Lower leg skin (tissue), 3 donors: ENCODE results near the gene GPR61.

Experiments used
- POLR2A ChIP-seq, 2 donors: fragments of 450-650 bp; IDR thresholded peaks; one replicate each; pipeline ENCODE4 v1.6.1; 2016 to 2017; ENCODE audit warnings: antibody characterized with exemption in 2 of 2, mild to moderate bottlenecking in 1 of 2, moderate library complexity in 1 of 2
- TF ChIP-seq, protein P1 (sequence below), 3 donors: fragments of 450-650 bp; IDR thresholded peaks; one replicate each; pipeline ENCODE4 v1.5.1; 2016; ENCODE audit warnings: antibody characterized with exemption in 3 of 3, mild to moderate bottlenecking in 3 of 3, moderate library complexity in 2 of 3

DNA sequence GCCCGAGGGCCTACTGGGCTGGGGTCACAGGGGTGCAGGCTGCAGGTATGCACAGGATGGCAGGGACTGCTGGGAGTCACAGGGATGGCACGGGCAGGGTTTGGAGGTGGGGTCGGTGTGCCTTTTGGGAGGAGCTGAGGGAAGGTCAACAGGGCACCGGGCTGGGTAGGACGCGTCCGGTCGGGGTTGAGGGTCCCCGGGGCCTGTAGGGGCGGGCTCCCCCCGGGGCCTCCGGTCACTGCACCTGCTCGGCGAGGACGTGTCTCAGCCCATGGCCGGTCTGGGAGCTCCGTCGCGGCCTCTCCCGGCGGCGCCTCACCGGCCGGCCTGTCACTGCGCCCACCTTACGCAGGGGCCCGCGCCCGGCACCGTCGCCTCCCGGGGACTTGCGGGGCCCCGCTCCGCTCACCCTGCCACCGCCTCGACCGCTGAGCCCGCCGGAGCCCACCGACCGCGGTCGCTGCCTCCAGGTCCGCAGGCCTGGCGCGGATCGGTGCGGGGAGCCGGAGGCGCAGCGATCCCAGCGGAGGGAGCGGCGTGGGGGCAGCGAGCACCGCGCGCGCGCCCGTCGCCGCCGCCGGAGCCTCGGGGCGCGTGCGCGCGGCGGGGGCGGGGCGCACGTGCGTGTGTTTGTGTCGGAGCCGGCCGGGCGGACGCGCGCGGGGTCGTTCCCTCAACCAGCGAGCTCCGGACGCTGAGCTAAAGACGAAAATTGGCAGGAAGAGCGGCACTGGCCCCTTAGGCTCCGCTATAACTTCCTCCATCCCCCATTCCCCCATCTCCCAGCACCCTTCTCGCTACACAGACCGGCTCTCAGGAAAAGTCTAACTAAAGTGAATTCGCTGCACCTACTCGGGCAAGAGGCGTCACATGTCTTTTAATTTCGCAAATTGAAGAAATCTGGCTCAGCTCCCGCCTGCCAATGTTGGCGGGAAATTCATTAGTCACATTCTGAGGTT lies 30.2 kb upstream of the GPR61 start, which contains the start of gene AMIGO1:
- TF ChIP-seq, protein P1, sequence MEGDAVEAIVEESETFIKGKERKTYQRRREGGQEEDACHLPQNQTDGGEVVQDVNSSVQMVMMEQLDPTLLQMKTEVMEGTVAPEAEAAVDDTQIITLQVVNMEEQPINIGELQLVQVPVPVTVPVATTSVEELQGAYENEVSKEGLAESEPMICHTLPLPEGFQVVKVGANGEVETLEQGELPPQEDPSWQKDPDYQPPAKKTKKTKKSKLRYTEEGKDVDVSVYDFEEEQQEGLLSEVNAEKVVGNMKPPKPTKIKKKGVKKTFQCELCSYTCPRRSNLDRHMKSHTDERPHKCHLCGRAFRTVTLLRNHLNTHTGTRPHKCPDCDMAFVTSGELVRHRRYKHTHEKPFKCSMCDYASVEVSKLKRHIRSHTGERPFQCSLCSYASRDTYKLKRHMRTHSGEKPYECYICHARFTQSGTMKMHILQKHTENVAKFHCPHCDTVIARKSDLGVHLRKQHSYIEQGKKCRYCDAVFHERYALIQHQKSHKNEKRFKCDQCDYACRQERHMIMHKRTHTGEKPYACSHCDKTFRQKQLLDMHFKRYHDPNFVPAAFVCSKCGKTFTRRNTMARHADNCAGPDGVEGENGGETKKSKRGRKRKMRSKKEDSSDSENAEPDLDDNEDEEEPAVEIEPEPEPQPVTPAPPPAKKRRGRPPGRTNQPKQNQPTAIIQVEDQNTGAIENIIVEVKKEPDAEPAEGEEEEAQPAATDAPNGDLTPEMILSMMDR (IDR thresholded peaks at IDR 0.05), result no peak
- no peak for TF ChIP-seq POLR2A (IDR thresholded peaks at IDR 0.05)
